Endothelial cell of umbilical vein (primary cell): ENCODE results near the gene GPR17. TPM values are rescaled to one million over a fixed set of nuclear protein-coding genes. Genes with fewer than 3 reads are reported as not detected.

Source experiments
- BruUV-seq: library from RNA; stranded (reverse); fragments of 400-500 nt; replicated peaks from 2 replicates; lab custom pipeline; 2021; lab: Mats Ljungman, UMichigan
- CTCF ChIA-PET: fragments of 300-600, 350-600 bp; sonication (Branson Sonifier 250); formaldehyde crosslinking; loops from one replicate; lab custom pipeline; 2021; ENCODE audit warnings: antibody characterized with exemption, inconsistent platforms; lab: Charles Lee
- POLR2A ChIA-PET: fragments of 300-600, 350-600 bp; sonication (Branson Sonifier 250); formaldehyde crosslinking; loops from one replicate; lab custom pipeline; 2021; ENCODE audit warnings: antibody characterized with exemption, inconsistent platforms; lab: Charles Lee
- DNase-seq: peaks from one replicate; pipeline ENCODE4 v3.0.0-alpha.2; 2011; ENCODE audit warnings: low read depth, low spot score
- FAIRE-seq: peaks from 2 replicates; lab custom pipeline; 2011; peaks lifted over from hg19 to GRCh38; lab: Jason Lieb, UNC
- H2AFZ ChIP-seq: 2 replicates; pipeline ENCODE4 v1.6.0; 2012; ENCODE audit warnings: low read depth, low read length, control low read depth, inconsistent platforms
- H3K27ac ChIP-seq: 2 replicates; pipeline ENCODE4 v1.5.1; 2011; ENCODE audit warnings: low read depth, mild to moderate bottlenecking, control low read depth, low read length, moderate library complexity; ENCODE audit not compliant: insufficient read depth
- H3K27me3 ChIP-seq, 2 experiments: 2 replicates each; pipeline versions ENCODE4 v1.6.0 to v1.6.1; 2011; ENCODE audit warnings: low read length in 2 of 2, mixed read lengths in 1 of 2; ENCODE audit not compliant: control insufficient read depth in 2 of 2, insufficient read depth in 2 of 2
- H3K36me3 ChIP-seq, 2 experiments: 2 replicates in 1 of 2; 3 replicates in 1 of 2; pipeline ENCODE4 v1.5.1; 2011; ENCODE audit warnings: low read length in 2 of 2, mild to moderate bottlenecking in 1 of 2, moderate library complexity in 1 of 2; ENCODE audit not compliant: control insufficient read depth in 2 of 2, insufficient read depth in 2 of 2; ENCODE audit errors: extremely low read depth in 1 of 2
- H3K4me1 ChIP-seq: 3 replicates; pipeline ENCODE4 v1.5.1; 2011; ENCODE audit warnings: mild to moderate bottlenecking, low read length; ENCODE audit not compliant: control insufficient read depth, insufficient read depth; ENCODE audit errors: extremely low read depth
- H3K4me2 ChIP-seq: 2 replicates; pipeline ENCODE4 v1.6.1; 2011; ENCODE audit warnings: low read length, control low read depth, mixed read lengths; ENCODE audit not compliant: insufficient read depth
- H3K4me3 ChIP-seq, 3 experiments: fragments of 200-600 bp in 1 of 3; sonication (generic), shearing (Covaris generic) in 1 of 3; replicated peaks in 1 of 3; 2 replicates each; pipeline ENCODE4 v1.5.1; 2011 to 2016; ENCODE audit warnings: control low read depth in 3 of 3, low read length in 3 of 3, mild to moderate bottlenecking in 2 of 3, inconsistent platforms in 1 of 3, low read depth in 1 of 3, moderate library complexity in 1 of 3; ENCODE audit not compliant: insufficient read depth in 1 of 3
- H3K79me2 ChIP-seq: 2 replicates; pipeline ENCODE4 v1.6.0; 2012; ENCODE audit warnings: low read length, inconsistent platforms; ENCODE audit not compliant: control insufficient read depth, insufficient read depth
- H3K9ac ChIP-seq: replicated peaks from 2 replicates; pipeline ENCODE3; 2011; ENCODE audit warnings: low read length, control low read depth; ENCODE audit not compliant: insufficient read depth; ENCODE audit errors: extremely low read depth
- H3K9me1 ChIP-seq: replicated peaks from 3 replicates; pipeline ENCODE4 v1.6.0; 2011; ENCODE audit warnings: mild to moderate bottlenecking, low read length; ENCODE audit not compliant: control insufficient read depth, insufficient read depth; ENCODE audit errors: extremely low read depth
- H3K9me3 ChIP-seq: replicated peaks from 2 replicates; pipeline ENCODE4 v1.5.1; 2012; ENCODE audit warnings: low read length, inconsistent platforms; ENCODE audit not compliant: control insufficient read depth, insufficient read depth
- H4K20me1 ChIP-seq: replicated peaks from 2 replicates; pipeline ENCODE3; 2011; ENCODE audit warnings: mild to moderate bottlenecking, low read length; ENCODE audit not compliant: control insufficient read depth, insufficient read depth; ENCODE audit errors: extremely low read depth
- CTCF ChIP-seq, 2 donors: IDR thresholded peaks; 1 replicate in 1 of 2; 2 replicates in 1 of 2; pipeline ENCODE4 v1.5.1; 2011; ENCODE audit warnings: low read length in 2 of 2, mild to moderate bottlenecking in 2 of 2, moderate library complexity in 2 of 2, control low read depth in 1 of 2, inconsistent platforms in 1 of 2, low read depth in 1 of 2; ENCODE audit not compliant: insufficient read depth in 1 of 2; ENCODE audit errors: extremely low read depth in 1 of 2
- EZH2 ChIP-seq: IDR thresholded peaks from 2 replicates; pipeline ENCODE4 v1.6.1; 2012; ENCODE audit warnings: borderline replicate concordance, low read depth, mild to moderate bottlenecking, moderate library complexity, low read length, inconsistent platforms; ENCODE audit not compliant: severe bottlenecking
- FOS ChIP-seq: IDR thresholded peaks from 2 replicates; pipeline ENCODE4 v1.6.1; 2011; ENCODE audit warnings: mild to moderate bottlenecking, low read length, moderate library complexity, borderline replicate concordance; ENCODE audit not compliant: insufficient read depth
- GATA2 ChIP-seq: IDR thresholded peaks from 2 replicates; pipeline ENCODE4 v1.7.0; 2011; ENCODE audit warnings: low read depth, mild to moderate bottlenecking, moderate library complexity, mixed read lengths, low read length; ENCODE audit not compliant: insufficient read length, insufficient read depth
- JUN ChIP-seq: IDR thresholded peaks from 2 replicates; pipeline ENCODE4 v1.6.1; 2011; ENCODE audit warnings: borderline replicate concordance, low read depth; ENCODE audit not compliant: insufficient read length, insufficient read depth
- MAX ChIP-seq: IDR thresholded peaks from 2 replicates; pipeline ENCODE4 v1.6.1; 2011; ENCODE audit not compliant: insufficient read depth, insufficient read length
- MYC ChIP-seq: IDR thresholded peaks from one replicate; pipeline ENCODE4 v1.6.1; 2011; ENCODE audit warnings: mild to moderate bottlenecking, low read depth, low read length
- POLR2A ChIP-seq: IDR thresholded peaks from 2 replicates; pipeline ENCODE4 v1.6.1; 2012; ENCODE audit warnings: low read depth, mild to moderate bottlenecking, control low read depth, low read length
- POLR2AphosphoS5 ChIP-seq: IDR thresholded peaks from 2 replicates; pipeline ENCODE4 v1.6.1; 2012; ENCODE audit warnings: low read depth, mild to moderate bottlenecking, control low read depth, low read length, moderate library complexity; ENCODE audit not compliant: insufficient read depth
- dilution Hi-C: fragments of 300-500 bp; cut with MboI; formaldehyde crosslinking; loops from one replicate; pipeline ENCODE4 v1.15.0; 2019; ENCODE audit warnings: low sequenced_read_pairs; ENCODE audit not compliant: extremely low pct_ligation_motif_present
- intact Hi-C: fragments of 100-400 bp; cut with micrococcal nuclease; formaldehyde crosslinking; loops from one replicate; pipeline ENCODE4 v1.10.0; 2022
- polyA plus RNA-seq, 4 experiments: library from polyadenylated mRNA; depleted of rRNA in 3 of 4; stranded (reverse) in 3 of 4; unstranded in 1 of 4; fragments of >200 nt; gene quantifications; 2 replicates each; pipeline versions ENCODE4 v1.2.1 to v1.2.3, GENCODE V29; 2011 to 2012; ENCODE audit warnings: missing spikeins in 1 of 4
- total RNA-seq: library from RNA; stranded (reverse); gene quantifications from 2 replicates; pipeline ENCODE4 v1.2.3, GENCODE V29; 2021

GPR17 gene
- total and polyA plus RNA-seq, 2 donors (not counting 3 experiments of a cell fraction or from before 2014, with no cell fraction given), result 0.10 TPM; not detected in 1

- H3K4me3 ChIP-seq, result no peak overlapping the region
- no peak for FAIRE-seq
- ChIA-PET POLR2A (interaction anchor here (0.8 kb wide), 1 partner anchor 23 kb away, joined by 3 read pairs; the partner anchor contains the start of gene LIMS2), CTCF (interaction anchor here (1.0 to 4.2 kb wide), 2 partner anchors 22 to 106 kb away, joined by 3 to 162 read pairs; partner anchors contain the start of gene LIMS2)
- TF ChIP-seq JUN (no peak), POLR2AphosphoS5 (no peak), POLR2A (no peak), MAX (no peak), CTCF (IDR thresholded peaks at IDR 0.05; ENCODE audit: extremely low read depth in 1 of 2, insufficient read depth in 1 of 2, low read depth in 1 of 2, low read length in 2 of 2) (no peak), EZH2 (no peak), GATA2 (no peak), MYC (no peak), FOS (no peak)
- H3K36me3 ChIP-seq, result no peaks in the 10 kb centered on the region
- H2AFZ ChIP-seq, result no peak overlapping the region
- no peaks in the 10 kb centered on the region for H3K27me3 ChIP-seq
- no TSS peak for BruUV-seq
- H3K9me1 ChIP-seq, result no peaks in the 10 kb centered on the region
- no peaks in the 10 kb centered on the region for H3K9me3 ChIP-seq
- no peak overlapping the region for H3K9ac ChIP-seq
- no peak overlapping the region for H3K27ac ChIP-seq
- peaks cover 15% of the 10 kb centered on the region for H3K4me1 ChIP-seq
- no peaks in the 10 kb centered on the region for H4K20me1 ChIP-seq
- dilution Hi-C loops, result no loop called here
- peaks cover 2% of the 10 kb centered on the region for H3K79me2 ChIP-seq
- no peak for DNase-seq
- no peak overlapping the region for H3K4me2 ChIP-seq
- intact Hi-C loops, result loop anchor here (1.0 kb wide), 1 partner anchor 22 kb away; the partner anchor contains the start of gene LIMS2
Observed at GRCh38 chr2:127697482-127698180, 51.7 kb downstream of the GPR17 start.
